ENCODE data around the gene ARHGAP44. TPM values are rescaled to one million over a fixed set of nuclear protein-coding genes. Genes with fewer than 3 reads are reported as not detected.

Gene ARHGAP44
- total RNA-seq, 1 experiment from 2014 or later = 7.3 TPM

DNA sequence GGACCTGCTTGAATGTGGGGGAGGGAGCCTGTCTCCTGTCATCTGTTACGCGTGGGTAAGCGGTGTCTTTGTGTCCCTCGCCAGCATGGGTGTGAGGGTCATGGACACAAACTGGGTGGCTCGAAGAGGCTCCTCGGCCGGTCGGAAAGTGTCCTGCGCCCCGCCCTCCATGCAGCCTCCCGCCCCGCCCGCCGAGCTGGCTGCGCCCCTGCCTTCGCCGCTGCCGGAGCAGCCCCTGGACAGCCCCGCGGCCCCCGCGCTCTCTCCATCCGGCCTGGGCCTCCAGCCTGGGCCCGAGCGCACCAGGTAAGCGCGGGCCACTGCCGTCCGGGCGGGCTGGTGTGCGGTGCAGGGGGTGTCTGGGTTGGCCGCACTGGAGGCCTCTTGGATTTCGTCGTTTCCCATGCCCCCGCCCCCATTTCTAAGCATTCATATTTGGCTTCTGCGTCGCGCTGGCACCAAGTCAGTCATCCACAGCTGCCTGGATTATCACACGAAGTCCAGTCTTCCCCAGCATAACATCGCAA lies 184.8 kb downstream of the ARHGAP44 start:
- no peak overlapping the region for H2AFZ ChIP-seq (ENCODE audit: low read depth, low read length, poor library complexity, severe bottlenecking)
- ATAC-seq = no peak

More for the DNA sequence above, 184.8 kb downstream of the ARHGAP44 start:
- no peaks in the 10 kb centered on the region for H4K20me1 ChIP-seq (ENCODE audit: insufficient read depth)
- BruUV-seq (replicated peaks) = no TSS peak
- H3K27ac ChIP-seq (ENCODE audit: low read depth, low read length) = no peak overlapping the region
- no peaks in the 10 kb centered on the region for H3K4me1 ChIP-seq (ENCODE audit: control insufficient read depth in 1 of 2, insufficient read depth in 2 of 2, low read length in 2 of 2)
- ChIA-PET RAD21 (ENCODE audit: low non-redundant PET in 1 of 2, low total read pairs in 2 of 2, uncharacterized antibody in 2 of 2, unreplicated experiment in 2 of 2) (no interaction called here), POLR2A (no interaction called here), CTCF (no interaction called here)
- DNase-seq (ENCODE audit: low read depth, low spot score) = no peak
- no peak overlapping the region for H3K4me2 ChIP-seq (ENCODE audit: low read length)
- TF ChIP-seq JUND (IDR thresholded peaks at IDR 0.05) = no peak
- TF ChIP-seq ZNF274 (IDR thresholded peaks at IDR 0.05; ENCODE audit: low read depth, low read length) = no peak
- no peak for TF ChIP-seq CEBPB (IDR thresholded peaks at IDR 0.05; ENCODE audit: low read depth)
- no peak for TF ChIP-seq ELF1 (IDR thresholded peaks at IDR 0.05; ENCODE audit: borderline replicate concordance, low read depth)
- TF ChIP-seq FOSL1 (IDR thresholded peaks at IDR 0.05; ENCODE audit: low read depth) = no peak
- no peak for TF ChIP-seq RAD21 (IDR thresholded peaks at IDR 0.05; ENCODE audit: low read depth)
- TF ChIP-seq, protein P1, sequence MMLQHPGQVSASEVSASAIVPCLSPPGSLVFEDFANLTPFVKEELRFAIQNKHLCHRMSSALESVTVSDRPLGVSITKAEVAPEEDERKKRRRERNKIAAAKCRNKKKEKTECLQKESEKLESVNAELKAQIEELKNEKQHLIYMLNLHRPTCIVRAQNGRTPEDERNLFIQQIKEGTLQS (IDR thresholded peaks at IDR 0.05) = no peak
- no peak for TF ChIP-seq CBX3 (IDR thresholded peaks at IDR 0.05; ENCODE audit: low read depth)
- no peak for TF ChIP-seq SIN3A (IDR thresholded peaks at IDR 0.05; ENCODE audit: low read depth)
- TF ChIP-seq YY1 (IDR thresholded peaks at IDR 0.05; ENCODE audit: extremely low read depth, insufficient replicate concordance, low read depth, low read length) = no peak
- TF ChIP-seq EGR1 (IDR thresholded peaks at IDR 0.05; ENCODE audit: low read depth) = no peak
- no peak for TF ChIP-seq TCF7L2 (IDR thresholded peaks at IDR 0.05; ENCODE audit: borderline replicate concordance, extremely low read depth, insufficient read depth, insufficient read length)
- no peak for TF ChIP-seq ZFX (IDR thresholded peaks at IDR 0.05)
- no peak for TF ChIP-seq EZH2phosphoT487 (IDR thresholded peaks at IDR 0.05; ENCODE audit: borderline replicate concordance)
- TF ChIP-seq, protein P2, sequence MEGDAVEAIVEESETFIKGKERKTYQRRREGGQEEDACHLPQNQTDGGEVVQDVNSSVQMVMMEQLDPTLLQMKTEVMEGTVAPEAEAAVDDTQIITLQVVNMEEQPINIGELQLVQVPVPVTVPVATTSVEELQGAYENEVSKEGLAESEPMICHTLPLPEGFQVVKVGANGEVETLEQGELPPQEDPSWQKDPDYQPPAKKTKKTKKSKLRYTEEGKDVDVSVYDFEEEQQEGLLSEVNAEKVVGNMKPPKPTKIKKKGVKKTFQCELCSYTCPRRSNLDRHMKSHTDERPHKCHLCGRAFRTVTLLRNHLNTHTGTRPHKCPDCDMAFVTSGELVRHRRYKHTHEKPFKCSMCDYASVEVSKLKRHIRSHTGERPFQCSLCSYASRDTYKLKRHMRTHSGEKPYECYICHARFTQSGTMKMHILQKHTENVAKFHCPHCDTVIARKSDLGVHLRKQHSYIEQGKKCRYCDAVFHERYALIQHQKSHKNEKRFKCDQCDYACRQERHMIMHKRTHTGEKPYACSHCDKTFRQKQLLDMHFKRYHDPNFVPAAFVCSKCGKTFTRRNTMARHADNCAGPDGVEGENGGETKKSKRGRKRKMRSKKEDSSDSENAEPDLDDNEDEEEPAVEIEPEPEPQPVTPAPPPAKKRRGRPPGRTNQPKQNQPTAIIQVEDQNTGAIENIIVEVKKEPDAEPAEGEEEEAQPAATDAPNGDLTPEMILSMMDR (IDR thresholded peaks at IDR 0.05 in 2 of 3, conservative IDR thresholded peaks at IDR 0.05 in 1 of 3; ENCODE audit: borderline replicate concordance in 1 of 3, insufficient read depth in 1 of 3, low read depth in 2 of 3, low read length in 2 of 3) = no peak
- no peak for TF ChIP-seq EZH2 (IDR thresholded peaks at IDR 0.05)
- no peak for TF ChIP-seq ZBTB33 (IDR thresholded peaks at IDR 0.05; ENCODE audit: extremely low read depth, insufficient replicate concordance, low read length)
- TF ChIP-seq, protein P3, sequence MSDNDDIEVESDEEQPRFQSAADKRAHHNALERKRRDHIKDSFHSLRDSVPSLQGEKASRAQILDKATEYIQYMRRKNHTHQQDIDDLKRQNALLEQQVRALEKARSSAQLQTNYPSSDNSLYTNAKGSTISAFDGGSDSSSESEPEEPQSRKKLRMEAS (IDR thresholded peaks at IDR 0.05) = no peak
- no peak for TF ChIP-seq POLR2AphosphoS5 (IDR thresholded peaks at IDR 0.05; ENCODE audit: low read depth, low read length)
- no peaks in the 10 kb centered on the region for H3K79me2 ChIP-seq (ENCODE audit: insufficient read depth, low read length)
- H3K9me2 ChIP-seq (ENCODE audit: insufficient read depth) = no peaks in the 10 kb centered on the region
- intact Hi-C loops (cut with micrococcal nuclease) = no loop called here
- no peaks in the 10 kb centered on the region for H3K27me3 ChIP-seq (ENCODE audit: insufficient read depth, low read length)
- H3K36me3 ChIP-seq (ENCODE audit: control insufficient read depth in 1 of 2, insufficient read depth in 2 of 2, low read length in 2 of 2) = no peaks in the 10 kb centered on the region
- H3K9me3 ChIP-seq (ENCODE audit: control insufficient read depth in 1 of 2, insufficient read depth in 1 of 2, low read depth in 1 of 2, low read length in 2 of 2) = no peaks in the 10 kb centered on the region
- no peak overlapping the region for H3K4me3 ChIP-seq (replicated peaks in 1 of 2; ENCODE audit: low read depth in 1 of 2, low read length in 2 of 2)
- H3K9ac ChIP-seq (ENCODE audit: low read length) = no peak overlapping the region
